Esophagus muscularis mucosa (tissue), 4 donors: ENCODE data around the gene NTRK3.

Experiments
- CTCF ChIP-seq, 3 experiments: fragments of 200-600 bp in 2 of 3; fragments of 450-650 bp in 1 of 3; sonication (generic) in 2 of 3; IDR thresholded peaks; one replicate each; pipeline ENCODE4 v1.5.1; 2017 to 2019; ENCODE audit warnings: antibody characterized with exemption in 3 of 3, mild to moderate bottlenecking in 2 of 3, moderate library complexity in 1 of 3
- EP300 ChIP-seq: sonication (generic); formaldehyde crosslinking; IDR thresholded peaks from one replicate; pipeline ENCODE4 v1.6.1; 2017; ENCODE audit warnings: antibody characterized with exemption
- POLR2A ChIP-seq: fragments of 450-650 bp; IDR thresholded peaks from one replicate; pipeline ENCODE4 v1.6.1; 2017; ENCODE audit warnings: antibody characterized with exemption, moderate library complexity, mild to moderate bottlenecking, low read depth

- TF ChIP-seq EP300 (no peak), CTCF (IDR thresholded peaks at IDR 0.05) (no peak), POLR2A (no peak)
These were observed 220.2 kb downstream of the NTRK3 start for GRCh38 chr15:88036154-88036839.
